Epithelial cell of esophagus (primary cell): Measurements from ENCODE around the gene GLP2R.
A peak's percentile ranks its signal among the peaks of the same experiment; 100 is the strongest.
"Not testable (repeated sequence)": the region's sequence is repeated elsewhere in the genome, so short reads cannot be mapped to it uniquely, and the experiment has no call there.

Experiments used
- DNase-seq: peaks from one replicate; pipeline ENCODE4 v3.0.0; 2010; ENCODE audit warnings: low read depth
- H3K4me3 ChIP-seq: 2 replicates; pipeline ENCODE4 v1.5.1; 2011; ENCODE audit warnings: mild to moderate bottlenecking, low read length, control low read depth
- CTCF ChIP-seq: IDR thresholded peaks from 2 replicates; pipeline ENCODE4 v1.5.1; 2011; ENCODE audit warnings: low read depth, mild to moderate bottlenecking, low read length, control low read depth, inconsistent platforms; ENCODE audit not compliant: insufficient read depth; ENCODE audit errors: missing control alignments

GLP2R gene

GRCh38 chr17:9917131-9917530 lies 91.4 kb downstream of the GLP2R start:
- H3K4me3 ChIP-seq: no peak overlapping the region
- no peak for DNase-seq
- TF ChIP-seq CTCF: no peak

GRCh38 chr17:9917801-9918200 lies 92.1 kb downstream of the GLP2R start:
- TF ChIP-seq CTCF: no peak
- no peak for DNase-seq

GRCh38 chr17:9918352-9918751 lies 92.6 kb downstream of the GLP2R start:
- TF ChIP-seq CTCF: no peak
- no peak overlapping the region for H3K4me3 ChIP-seq
- DNase-seq: no peak

More at GRCh38 chr17:9917801-9918200, 92.1 kb downstream of the GLP2R start:
- no peak overlapping the region for H3K4me3 ChIP-seq

- no peak for DNase-seq
- no peak overlapping the region for H3K4me3 ChIP-seq
- TF ChIP-seq CTCF: no peak
Observed at GRCh38 chr17:9918804-9919352, 93.2 kb downstream of the GLP2R start.

- not testable (repeated sequence) for DNase-seq, H3K4me3 ChIP-seq
Observed at GRCh38 chr17:9921216-9921615, 95.5 kb downstream of the GLP2R start.

GRCh38 chr17:9922012-9922848 lies 96.5 kb downstream of the GLP2R start:
- DNase-seq: no peak
- TF ChIP-seq CTCF: no peak
- no peak overlapping the region for H3K4me3 ChIP-seq

GRCh38 chr17:9924735-9925191 lies 99.0 kb downstream of the GLP2R start:
- peak; percentile 76 for TF ChIP-seq CTCF
- H3K4me3 ChIP-seq: no peak overlapping the region
- DNase-seq: peak; percentile 58
